HL-60/S4 treated with retinoic acid at 250 ng/mL for 4 days and 3 days (cell line): ENCODE measurements around the gene MAP3K21.

Source experiments
- in situ Hi-C: fragments of 300-500 bp; cut with MboI; formaldehyde crosslinking; loops from 2 replicates; pipeline ENCODE4 v1.7.0; 2022; ENCODE audit warnings: low sequenced_read_pairs

The MAP3K21 gene

GRCh38 chr1:233386336-233386735 lies 58.8 kb downstream of the MAP3K21 start:
- in situ Hi-C loops, result no loop called here

GRCh38 chr1:233387585-233387984 lies 60.1 kb downstream of the MAP3K21 start:
- in situ Hi-C loops, result no loop called here

DNA sequence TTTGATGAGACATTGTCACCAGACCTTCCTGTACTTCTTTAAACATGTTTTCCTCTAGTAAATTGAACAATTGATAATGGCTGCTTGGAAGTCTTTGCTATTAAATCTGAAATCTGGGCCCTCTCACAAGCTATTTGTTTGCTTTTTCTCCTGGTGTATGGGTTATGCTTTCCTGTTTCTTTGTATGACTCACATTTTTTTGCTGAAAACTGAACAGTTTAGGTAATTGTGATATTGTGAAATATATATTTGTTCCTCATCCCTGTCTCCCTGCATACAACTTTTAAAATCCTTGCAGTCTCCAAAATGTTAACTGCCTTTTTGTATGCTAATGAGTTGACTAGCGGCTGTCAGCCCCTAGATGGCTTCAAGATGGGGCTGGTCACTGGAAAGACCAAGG lies 61.6 kb downstream of the MAP3K21 start:
- in situ Hi-C loops, result no loop called here

GRCh38 chr1:233389893-233390292 lies 62.4 kb downstream of the MAP3K21 start:
- in situ Hi-C loops, result no loop called here

DNA sequence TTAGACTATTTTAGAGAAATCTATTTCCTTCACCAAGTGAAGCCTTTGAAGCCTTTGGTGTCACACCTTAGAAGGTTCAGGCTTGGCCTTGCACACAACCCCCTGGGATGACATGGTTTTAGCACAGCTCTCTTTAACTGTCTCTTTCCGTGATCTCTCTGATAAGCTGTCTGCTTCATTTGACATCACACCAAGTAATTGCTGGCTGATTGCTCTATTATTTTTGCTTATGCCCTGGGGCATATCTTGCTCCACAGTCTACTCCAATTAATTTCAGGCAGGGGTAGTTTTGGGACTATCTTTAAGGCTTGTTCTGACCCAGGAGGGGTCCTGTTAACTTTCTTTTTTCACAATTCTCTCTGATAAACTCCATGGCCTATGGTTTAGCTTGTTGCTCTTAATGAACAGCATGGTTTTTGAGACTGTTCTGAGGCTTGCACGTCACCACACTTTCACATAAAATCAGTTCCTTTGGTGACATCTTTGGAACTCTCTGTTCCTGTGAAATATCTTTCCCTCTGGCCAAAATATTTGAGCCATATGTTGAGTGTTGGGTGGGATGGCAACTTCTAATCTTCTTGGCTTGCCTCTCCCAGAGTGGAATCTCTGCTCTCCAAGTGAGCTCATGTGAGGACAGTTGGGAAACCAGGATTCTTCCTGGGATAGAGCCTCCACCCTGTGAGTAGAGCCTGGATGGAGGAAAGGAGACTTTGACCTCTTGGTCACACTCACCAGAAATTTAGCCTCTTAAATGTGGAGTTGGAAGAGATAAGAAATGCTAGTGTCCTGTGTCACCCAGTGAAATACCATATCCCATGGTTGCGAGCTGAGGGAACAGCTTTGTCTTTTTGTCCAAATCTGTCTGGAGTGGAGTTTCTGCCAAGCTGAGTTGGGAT lies 63.6 kb downstream of the MAP3K21 start:
- in situ Hi-C loops, result no loop called here

DNA sequence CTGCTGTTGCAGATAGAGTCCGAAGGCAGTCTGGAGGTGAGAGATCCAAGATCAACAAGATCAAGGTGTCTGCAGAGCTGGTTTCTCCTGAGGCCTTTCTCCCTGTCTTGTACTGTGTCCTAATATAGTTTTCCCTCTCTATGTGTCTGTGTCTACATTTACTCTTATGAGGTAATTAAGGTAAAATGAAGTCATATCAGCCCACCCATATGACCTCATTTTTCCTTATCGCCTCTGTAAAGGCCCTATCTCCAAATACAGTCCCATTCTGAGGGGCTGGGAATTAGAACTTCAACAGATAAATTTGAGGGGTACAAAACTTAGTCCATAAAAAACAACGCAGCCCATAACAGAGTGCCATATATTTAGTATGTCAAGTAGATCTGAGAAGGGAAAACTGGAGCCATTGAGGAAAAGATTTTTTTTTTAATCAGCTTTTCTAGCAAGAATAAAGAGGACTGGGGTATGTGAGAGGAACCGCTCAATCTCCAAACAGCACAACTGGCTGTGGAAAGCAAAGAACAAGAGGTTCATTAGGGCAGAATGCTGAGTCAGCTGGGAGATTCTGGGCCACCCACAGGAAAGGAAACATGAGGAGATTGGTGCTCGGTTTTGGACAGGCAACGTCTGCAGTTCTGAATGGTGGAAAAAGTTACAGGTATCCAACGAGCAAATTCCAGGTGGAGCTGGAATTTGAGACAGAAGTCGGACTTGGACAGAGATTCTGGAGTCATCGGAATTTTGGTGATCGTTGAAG lies 65.7 kb downstream of the MAP3K21 start:
- in situ Hi-C loops, result no loop called here

GRCh38 chr1:233393926-233394680 lies 66.6 kb downstream of the MAP3K21 start:
- in situ Hi-C loops, result no loop called here

- in situ Hi-C loops, result no loop called here
Measured at GRCh38 chr1:233394860-233395717, 67.6 kb downstream of the MAP3K21 start.

- in situ Hi-C loops, result no loop called here
Measured at GRCh38 chr1:233395863-233396646, 68.5 kb downstream of the MAP3K21 start.

DNA sequence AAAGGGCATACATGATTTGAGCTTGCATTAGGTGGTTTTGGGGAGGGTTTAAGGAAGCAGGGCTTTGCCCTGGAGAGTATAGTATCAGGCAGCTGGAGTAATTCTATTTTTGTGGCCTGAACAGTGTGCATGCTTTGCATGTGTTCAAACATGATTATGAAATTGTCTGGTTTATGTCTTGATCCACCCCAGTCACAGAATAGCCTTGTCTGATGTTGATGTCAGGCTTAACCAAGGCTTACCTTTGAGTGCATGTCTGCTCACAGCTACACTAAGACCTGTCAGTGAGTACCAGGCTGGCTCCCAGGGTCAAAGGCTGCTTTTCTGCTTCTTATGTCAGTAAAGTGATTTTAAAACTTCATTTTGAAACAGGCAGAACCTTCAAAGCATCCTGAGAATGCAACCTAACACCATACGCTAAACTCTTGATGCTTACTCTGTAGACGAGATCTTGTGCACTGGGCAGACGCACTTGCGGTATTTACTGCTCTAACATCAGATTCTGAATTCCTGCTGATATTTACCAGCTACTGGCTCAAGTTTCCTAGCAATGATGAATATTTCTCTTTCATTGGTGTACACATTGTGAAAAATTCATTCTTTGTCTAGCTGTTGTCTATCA lies 78.9 kb downstream of the MAP3K21 start:
- in situ Hi-C loops, result no loop called here

DNA sequence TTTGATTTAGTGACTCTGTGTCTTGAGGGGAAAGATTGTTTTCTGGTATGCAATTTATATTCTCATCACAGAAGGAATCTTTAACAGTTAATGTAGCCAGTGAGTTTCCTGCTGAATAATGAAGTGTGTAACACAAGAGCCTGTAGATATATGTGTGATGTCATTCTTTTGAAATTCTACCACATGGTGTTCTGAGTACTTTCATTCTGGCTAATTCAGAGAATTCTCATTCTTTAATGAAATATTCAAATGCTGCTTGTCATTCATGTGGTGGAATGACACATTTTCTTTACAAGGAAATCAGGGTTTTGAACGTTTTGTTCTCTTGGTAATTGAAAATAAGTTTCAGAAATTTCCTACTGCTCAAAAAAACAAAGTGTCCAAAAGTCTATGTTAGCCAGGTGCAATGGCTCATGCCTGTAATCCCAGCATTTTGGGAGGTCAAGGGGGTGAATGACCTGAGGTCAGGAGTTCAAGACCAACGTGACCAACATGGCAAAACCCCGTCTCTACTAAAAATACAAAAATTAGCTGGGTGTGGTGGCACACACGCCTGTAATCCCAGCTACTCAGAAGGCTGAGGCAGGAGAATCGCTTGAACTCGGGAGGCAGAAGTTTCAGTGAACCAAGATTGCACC lies 79.6 kb downstream of the MAP3K21 start:
- in situ Hi-C loops, result no loop called here

- in situ Hi-C loops, result no loop called here
Measured at GRCh38 chr1:233409540-233409939, 82.0 kb downstream of the MAP3K21 start.

DNA sequence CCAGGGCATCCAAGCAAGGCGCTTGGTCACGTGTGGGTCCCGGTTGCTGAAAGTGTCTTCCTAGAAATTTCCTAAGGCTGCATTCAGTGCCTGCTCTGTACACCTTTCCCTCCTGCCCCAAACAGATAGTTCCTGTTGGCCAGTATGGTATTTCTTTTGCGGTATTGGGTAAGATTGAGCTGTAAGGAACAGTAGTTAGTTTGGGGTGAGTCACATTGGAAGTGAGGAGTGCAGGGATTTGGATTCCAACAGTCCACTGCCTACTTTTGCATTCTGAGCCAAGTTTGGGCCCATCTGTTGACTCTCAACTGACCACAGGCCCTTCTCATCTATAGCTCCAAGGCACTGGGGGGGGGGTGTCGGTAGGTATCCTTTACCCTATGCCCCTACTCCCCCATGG lies 83.4 kb downstream of the MAP3K21 start:
- in situ Hi-C loops, result no loop called here

GRCh38 chr1:233412812-233413211 lies 85.3 kb downstream of the MAP3K21 start:
- in situ Hi-C loops, result no loop called here

DNA sequence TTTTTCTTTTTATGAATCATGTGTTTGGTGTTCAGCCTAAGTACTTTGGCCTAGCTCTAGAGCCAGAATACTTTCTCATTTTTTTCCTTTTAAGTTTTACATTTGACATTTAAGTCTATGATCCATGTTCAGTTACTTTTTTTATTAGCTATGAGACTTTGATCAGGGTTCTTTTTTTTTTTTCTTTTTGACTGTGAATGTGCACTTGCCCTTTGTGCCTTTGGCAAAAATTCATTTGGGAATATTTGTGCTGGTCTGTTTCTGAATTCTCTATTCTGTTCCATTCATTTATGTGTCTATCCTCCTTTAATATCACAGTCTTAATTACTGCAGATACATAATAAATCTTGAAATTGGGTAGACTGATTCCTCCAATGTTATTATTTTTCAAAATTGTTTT lies 93.8 kb downstream of the MAP3K21 start:
- in situ Hi-C loops, result no loop called here

DNA sequence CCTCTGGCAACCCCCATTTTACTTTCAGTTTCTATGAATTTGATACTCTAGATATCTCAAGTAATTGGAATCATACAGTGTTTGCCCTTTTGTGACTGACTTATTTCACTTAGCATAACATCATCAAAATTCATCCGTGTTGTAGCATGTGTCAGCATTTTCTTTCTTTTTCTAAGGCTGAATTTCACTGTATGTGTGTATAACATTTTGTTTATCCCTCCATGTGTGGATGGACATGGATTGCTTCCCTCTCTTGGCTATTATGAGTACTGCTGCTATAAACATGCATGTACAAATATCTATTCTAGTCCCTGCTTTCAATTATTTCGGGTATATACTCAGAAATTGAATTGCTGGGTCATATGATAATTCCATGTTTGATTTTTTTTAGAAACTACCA lies 97.3 kb downstream of the MAP3K21 start:
- in situ Hi-C loops, result no loop called here

DNA sequence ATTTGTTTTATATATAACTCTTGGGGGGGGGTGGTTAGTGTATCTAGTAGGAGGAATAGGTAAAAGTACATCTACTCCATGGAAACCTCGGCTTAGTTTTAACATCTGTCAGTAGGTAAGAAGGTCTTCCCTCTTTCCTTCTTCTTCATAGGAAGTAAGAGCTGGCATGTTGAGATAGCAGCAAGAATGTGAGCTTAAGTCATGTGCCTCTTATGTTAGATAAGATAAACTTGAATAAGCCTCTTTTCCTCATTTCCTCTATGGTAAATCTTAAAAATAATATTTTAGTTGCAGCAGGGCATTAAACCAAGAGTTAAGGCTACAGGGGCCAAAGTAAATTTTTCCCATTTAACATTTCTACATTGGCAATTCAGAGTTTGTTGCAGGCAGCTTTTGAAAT lies 100.4 kb downstream of the MAP3K21 start:
- in situ Hi-C loops, result no loop called here

DNA sequence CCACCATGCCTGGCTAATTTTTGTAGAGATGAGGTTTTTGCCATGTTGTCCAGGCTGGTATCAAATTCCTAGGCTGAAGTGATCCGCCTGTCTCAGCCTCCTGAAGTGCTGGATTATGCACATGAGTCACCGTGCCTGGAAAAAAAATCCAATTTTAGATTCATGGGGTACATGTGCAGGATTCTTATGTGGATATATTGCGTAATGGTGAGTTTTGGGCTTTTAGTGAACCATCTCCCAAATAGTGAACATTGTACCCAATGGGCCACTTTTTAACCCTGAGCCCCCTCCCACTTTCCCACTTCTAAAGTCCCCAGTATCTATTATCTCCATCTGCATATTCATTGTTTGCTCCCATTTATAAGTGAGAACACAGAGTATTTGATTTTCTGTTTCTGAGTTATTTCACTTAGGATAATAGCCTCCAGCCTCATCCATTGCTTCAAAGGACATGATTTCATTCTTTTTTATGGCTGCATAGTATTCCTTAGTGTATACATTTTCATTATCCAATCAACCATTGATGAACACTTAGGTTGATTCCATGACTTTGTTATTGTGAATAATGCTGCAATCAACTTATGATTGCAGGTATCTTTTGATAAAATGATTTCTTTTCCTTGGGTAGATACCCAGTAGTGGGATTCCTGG lies 104.4 kb downstream of the MAP3K21 start:
- in situ Hi-C loops, result no loop called here
